Osteoblast (primary cell): ENCODE measurements around the gene P3H3. TPM values are rescaled to one million over a fixed set of nuclear protein-coding genes. Genes with fewer than 3 reads are reported as not detected.

Source experiments
- DNase-seq: peaks from one replicate; pipeline ENCODE4 v3.0.0; 2011; ENCODE audit warnings: low spot score, mixed read lengths; ENCODE audit not compliant: insufficient read length; ENCODE audit errors: missing footprints
- H2AFZ ChIP-seq: 2 replicates; pipeline ENCODE4 v1.6.0; 2011; ENCODE audit warnings: mild to moderate bottlenecking, low read length
- H3K27ac ChIP-seq: 2 replicates; pipeline ENCODE4 v1.5.1; 2011; ENCODE audit warnings: mild to moderate bottlenecking, low read depth, low read length, moderate library complexity
- H3K27me3 ChIP-seq: 2 replicates; pipeline ENCODE4 v1.6.0; 2012; ENCODE audit warnings: mild to moderate bottlenecking, control low read depth, inconsistent platforms, low read length, moderate library complexity; ENCODE audit not compliant: insufficient read depth
- H3K36me3 ChIP-seq: 2 replicates; pipeline ENCODE4 v1.5.1; 2011; ENCODE audit warnings: mild to moderate bottlenecking, low read length, control low read depth, moderate library complexity; ENCODE audit not compliant: insufficient read depth
- H3K4me1 ChIP-seq: 2 replicates; pipeline ENCODE4 v1.5.1; 2011; ENCODE audit warnings: mild to moderate bottlenecking, low read length, control low read depth, moderate library complexity; ENCODE audit not compliant: insufficient read depth
- H3K4me2 ChIP-seq: 2 replicates; pipeline ENCODE4 v1.6.0; 2011; ENCODE audit warnings: mild to moderate bottlenecking, low read length; ENCODE audit not compliant: insufficient read depth
- H3K4me3 ChIP-seq: fragments of 200-600 bp; sonication (generic); 3 replicates; pipeline ENCODE4 v1.5.1; 2012; ENCODE audit warnings: mild to moderate bottlenecking, low read length, inconsistent platforms; ENCODE audit not compliant: insufficient read depth
- H3K79me2 ChIP-seq: 2 replicates; pipeline ENCODE4 v1.6.0; 2012; ENCODE audit warnings: mild to moderate bottlenecking, low read length, control low read depth, inconsistent platforms; ENCODE audit not compliant: insufficient read depth
- H3K9me3 ChIP-seq: 2 replicates; pipeline ENCODE4 v1.5.1; 2011; ENCODE audit warnings: low read depth, low read length, control low read depth
- H4K20me1 ChIP-seq: 2 replicates; pipeline ENCODE4 v1.6.0; 2012; ENCODE audit warnings: mild to moderate bottlenecking, low read length, control low read depth; ENCODE audit not compliant: insufficient read depth
- total RNA-seq: library from RNA; depleted of rRNA; stranded (reverse); fragments of >200 nt; gene quantifications from 2 replicates; pipeline ENCODE4 v1.2.3, GENCODE V29; 2012
- TF ChIP-seq, protein P1 (sequence below): IDR thresholded peaks from 2 replicates; pipeline ENCODE4 v1.5.1; 2011; ENCODE audit warnings: mild to moderate bottlenecking, low read depth, low read length, moderate library complexity; ENCODE audit errors: extremely low read depth

P3H3 gene, protein sequence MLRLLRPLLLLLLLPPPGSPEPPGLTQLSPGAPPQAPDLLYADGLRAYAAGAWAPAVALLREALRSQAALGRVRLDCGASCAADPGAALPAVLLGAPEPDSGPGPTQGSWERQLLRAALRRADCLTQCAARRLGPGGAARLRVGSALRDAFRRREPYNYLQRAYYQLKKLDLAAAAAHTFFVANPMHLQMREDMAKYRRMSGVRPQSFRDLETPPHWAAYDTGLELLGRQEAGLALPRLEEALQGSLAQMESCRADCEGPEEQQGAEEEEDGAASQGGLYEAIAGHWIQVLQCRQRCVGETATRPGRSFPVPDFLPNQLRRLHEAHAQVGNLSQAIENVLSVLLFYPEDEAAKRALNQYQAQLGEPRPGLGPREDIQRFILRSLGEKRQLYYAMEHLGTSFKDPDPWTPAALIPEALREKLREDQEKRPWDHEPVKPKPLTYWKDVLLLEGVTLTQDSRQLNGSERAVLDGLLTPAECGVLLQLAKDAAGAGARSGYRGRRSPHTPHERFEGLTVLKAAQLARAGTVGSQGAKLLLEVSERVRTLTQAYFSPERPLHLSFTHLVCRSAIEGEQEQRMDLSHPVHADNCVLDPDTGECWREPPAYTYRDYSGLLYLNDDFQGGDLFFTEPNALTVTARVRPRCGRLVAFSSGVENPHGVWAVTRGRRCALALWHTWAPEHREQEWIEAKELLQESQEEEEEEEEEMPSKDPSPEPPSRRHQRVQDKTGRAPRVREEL
- 108 and 130 TPM in 2 replicates for total RNA-seq

DNA sequence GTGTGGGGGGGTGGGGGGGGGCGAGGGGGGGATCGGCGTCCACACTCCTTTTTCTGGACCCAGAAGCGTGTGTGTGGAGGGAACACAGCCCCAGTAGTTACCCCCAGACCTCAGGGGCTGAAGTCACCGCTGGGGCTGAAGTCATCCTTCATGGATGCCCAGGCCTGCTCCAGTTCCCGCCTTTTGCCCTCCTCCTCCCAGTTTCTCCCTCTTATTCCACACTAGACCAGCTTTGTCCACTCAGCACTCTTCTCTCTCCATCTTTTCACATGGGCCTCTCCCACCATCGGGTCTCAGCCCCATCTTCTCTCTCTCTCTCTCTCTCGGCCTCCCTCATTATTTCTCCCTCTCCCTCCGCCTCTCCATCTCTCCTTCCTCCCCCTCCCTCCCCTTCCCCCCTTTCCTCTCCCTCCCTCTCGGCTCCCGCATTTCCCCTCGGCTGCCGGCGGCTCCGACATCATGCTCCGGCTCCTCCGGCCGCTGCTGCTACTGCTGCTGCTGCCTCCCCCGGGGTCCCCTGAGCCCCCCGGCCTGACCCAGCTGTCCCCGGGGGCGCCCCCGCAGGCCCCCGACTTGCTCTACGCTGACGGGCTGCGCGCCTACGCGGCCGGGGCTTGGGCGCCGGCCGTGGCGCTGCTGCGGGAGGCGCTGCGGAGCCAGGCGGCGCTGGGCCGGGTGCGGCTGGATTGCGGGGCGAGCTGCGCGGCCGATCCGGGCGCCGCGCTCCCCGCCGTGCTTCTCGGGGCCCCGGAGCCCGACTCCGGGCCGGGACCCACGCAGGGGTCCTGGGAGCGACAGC is at the start of gene P3H3:
TSS of gene P3H3 (plus strand) at position 426 of the 799 bp plus-strand sequence. CDS start at position 460, 34 bp downstream.
- peak; percentile 98 for DNase-seq
- peak within 1 kb of the TSS; percentile 91 for H3K4me2 ChIP-seq
- H3K79me2 ChIP-seq, result peaks cover 40% of the 10 kb centered on the region
- H3K27me3 ChIP-seq, result peaks cover under 1% of the 10 kb centered on the region
- H3K36me3 ChIP-seq, result peaks cover 21% of the 10 kb centered on the region
- H4K20me1 ChIP-seq, result peaks cover 2% of the 10 kb centered on the region
- no peaks in the 10 kb centered on the region for H3K9me3 ChIP-seq
- TF ChIP-seq, protein P1, sequence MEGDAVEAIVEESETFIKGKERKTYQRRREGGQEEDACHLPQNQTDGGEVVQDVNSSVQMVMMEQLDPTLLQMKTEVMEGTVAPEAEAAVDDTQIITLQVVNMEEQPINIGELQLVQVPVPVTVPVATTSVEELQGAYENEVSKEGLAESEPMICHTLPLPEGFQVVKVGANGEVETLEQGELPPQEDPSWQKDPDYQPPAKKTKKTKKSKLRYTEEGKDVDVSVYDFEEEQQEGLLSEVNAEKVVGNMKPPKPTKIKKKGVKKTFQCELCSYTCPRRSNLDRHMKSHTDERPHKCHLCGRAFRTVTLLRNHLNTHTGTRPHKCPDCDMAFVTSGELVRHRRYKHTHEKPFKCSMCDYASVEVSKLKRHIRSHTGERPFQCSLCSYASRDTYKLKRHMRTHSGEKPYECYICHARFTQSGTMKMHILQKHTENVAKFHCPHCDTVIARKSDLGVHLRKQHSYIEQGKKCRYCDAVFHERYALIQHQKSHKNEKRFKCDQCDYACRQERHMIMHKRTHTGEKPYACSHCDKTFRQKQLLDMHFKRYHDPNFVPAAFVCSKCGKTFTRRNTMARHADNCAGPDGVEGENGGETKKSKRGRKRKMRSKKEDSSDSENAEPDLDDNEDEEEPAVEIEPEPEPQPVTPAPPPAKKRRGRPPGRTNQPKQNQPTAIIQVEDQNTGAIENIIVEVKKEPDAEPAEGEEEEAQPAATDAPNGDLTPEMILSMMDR, result no peak
- H2AFZ ChIP-seq, result peak within 1 kb of the TSS; percentile 86
- peak within 1 kb of the TSS; percentile 99 for H3K4me3 ChIP-seq
- peak within 1 kb of the TSS; percentile 91 for H3K27ac ChIP-seq
- peaks cover 21% of the 10 kb centered on the region for H3K4me1 ChIP-seq

DNA sequence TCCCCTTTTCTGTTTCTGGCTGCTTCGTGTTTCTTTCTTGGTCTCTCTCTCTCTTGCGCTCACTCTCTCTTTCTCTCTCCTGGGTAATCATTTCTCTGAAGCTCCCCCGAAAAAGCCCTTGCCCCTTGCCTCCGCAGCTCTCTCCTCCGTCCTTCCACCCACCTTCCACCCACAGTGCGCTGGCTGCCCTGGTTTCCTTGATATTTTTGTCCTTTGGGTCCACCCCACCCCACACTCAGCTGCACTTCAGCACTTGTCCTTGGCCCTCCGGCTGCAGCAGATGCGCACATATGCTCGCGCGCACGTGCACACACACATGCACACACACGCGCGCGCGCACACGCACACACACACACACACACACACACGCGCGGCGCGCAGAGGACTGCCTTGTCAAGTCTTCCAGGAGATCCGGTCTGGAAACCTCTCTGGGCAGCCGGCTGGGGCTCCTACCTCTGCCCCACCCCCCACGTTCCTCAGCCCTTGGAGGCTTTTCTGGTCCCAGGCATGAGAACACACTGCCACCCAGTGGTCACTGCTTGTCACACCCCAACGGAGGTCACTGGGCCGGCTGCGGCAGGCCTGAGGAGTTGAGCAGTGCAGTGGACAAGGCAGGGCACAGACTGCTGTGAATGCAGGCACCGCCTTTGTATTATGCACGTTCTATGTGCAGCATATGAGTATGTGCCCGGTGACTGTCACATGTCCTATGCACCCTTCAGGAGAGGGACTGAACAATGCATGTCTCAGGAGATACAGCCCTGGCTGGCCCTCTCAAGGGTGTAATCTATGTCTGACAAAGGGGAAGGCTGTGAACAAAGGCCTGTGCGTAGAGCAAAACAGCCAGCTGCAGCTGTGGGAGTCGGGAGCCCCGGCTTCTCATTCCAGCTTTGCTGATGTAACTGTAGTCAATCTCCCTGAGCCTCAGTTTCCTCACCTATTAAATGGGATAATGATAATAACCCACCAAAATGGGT is 49.3 kb upstream of the P3H3 start:
- peak; percentile 99 for DNase-seq
- Histone ChIP-seq H3K4me3 (peak overlapping the region; percentile 67), H4K20me1 (no peaks in the 10 kb centered on the region), H3K79me2 (no peaks in the 10 kb centered on the region), H3K9me3 (no peaks in the 10 kb centered on the region), H3K4me1 (peaks cover 6% of the 10 kb centered on the region), H2AFZ (peak overlapping the region; percentile 37), H3K27ac (no peak overlapping the region), H3K36me3 (no peaks in the 10 kb centered on the region), H3K4me2 (peak overlapping the region; percentile 66), H3K27me3 (no peaks in the 10 kb centered on the region)
- TF ChIP-seq, protein P1, result peak; percentile 90

DNA sequence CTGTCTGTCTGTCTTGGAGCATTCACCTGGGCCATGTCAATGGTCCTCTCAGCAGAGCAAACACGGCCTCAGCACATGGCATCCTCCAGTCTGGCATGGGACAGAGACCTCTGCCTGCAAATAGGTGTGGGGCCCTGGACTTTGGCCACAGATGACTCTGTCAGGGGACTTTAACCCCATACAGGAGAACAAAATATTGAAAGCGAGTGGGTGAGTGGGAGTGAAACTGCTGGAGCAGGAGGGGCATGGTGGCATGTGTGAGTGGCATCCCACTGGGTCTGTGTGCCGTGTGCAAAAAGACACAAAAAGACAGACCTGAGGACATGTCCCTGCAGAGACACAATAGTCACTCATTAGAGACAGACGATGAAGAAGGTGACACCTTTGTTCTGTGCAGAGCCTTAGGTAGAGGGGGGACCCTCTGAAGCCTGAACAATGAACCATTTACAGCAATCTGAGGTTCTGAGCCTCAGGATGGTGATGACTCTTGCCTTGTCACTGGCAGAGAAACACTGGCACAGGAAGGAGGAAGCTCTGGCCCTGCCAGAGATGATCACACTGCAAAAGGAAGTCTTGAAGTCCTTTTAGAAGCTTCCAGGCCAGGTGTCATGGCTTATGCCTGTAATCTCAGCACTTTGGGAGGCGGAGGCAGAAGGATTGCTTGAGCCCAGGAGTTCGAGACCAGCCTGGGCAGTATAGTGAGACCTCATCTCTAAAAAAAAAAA is 48.3 kb upstream of the P3H3 start:
- TF ChIP-seq, protein P1, result no peak
- Histone ChIP-seq H3K36me3 (no peaks in the 10 kb centered on the region), H3K27me3 (no peaks in the 10 kb centered on the region), H4K20me1 (no peaks in the 10 kb centered on the region), H3K4me3 (no peak overlapping the region), H3K27ac (no peak overlapping the region), H3K4me1 (peaks cover 10% of the 10 kb centered on the region), H3K79me2 (no peaks in the 10 kb centered on the region), H3K9me3 (no peaks in the 10 kb centered on the region), H2AFZ (no peak overlapping the region), H3K4me2 (no peak overlapping the region)
- peak; percentile 43 for DNase-seq
